Ascending aorta (tissue), 2 donors: ENCODE data around the gene GLRX2. TPM values are rescaled to one million over a fixed set of nuclear protein-coding genes. Genes with fewer than 3 reads are reported as not detected.

Experiments used
- DNase-seq, 2 donors: peaks; one replicate each; pipeline ENCODE4 v3.0.0-alpha.2; 2019; ENCODE audit warnings: low spot score in 2 of 2
- H3K27ac ChIP-seq, 2 donors: fragments of 200-600 bp; sonication (generic); one replicate each; pipeline ENCODE4 v1.5.1; 2016 to 2017; ENCODE audit warnings: mild to moderate bottlenecking in 1 of 2
- H3K27me3 ChIP-seq: fragments of 200-600 bp; sonication (generic); one replicate; pipeline ENCODE4 v1.5.1; 2017
- H3K36me3 ChIP-seq, 2 donors: fragments of 200-600 bp; sonication (generic); one replicate each; pipeline ENCODE4 v1.5.1; 2016
- H3K4me1 ChIP-seq, 2 donors: fragments of 200-600 bp; sonication (generic); one replicate each; pipeline ENCODE4 v1.5.1; 2016 to 2017; ENCODE audit warnings: mild to moderate bottlenecking in 1 of 2
- H3K4me3 ChIP-seq, 2 donors: fragments of 200-600 bp; sonication (generic); one replicate each; pipeline ENCODE4 v1.5.1; 2016 to 2017; ENCODE audit warnings: mild to moderate bottlenecking in 1 of 2
- H3K9me3 ChIP-seq, 2 donors: fragments of 200-600 bp; sonication (generic); one replicate each; pipeline ENCODE4 v1.5.1; 2016
- CTCF ChIP-seq, 3 experiments: fragments of 200-600 bp in 2 of 3; fragments of 450-650 bp in 1 of 3; sonication (generic) in 2 of 3; IDR thresholded peaks; one replicate each; pipeline ENCODE4 v1.5.1; 2016 to 2019; ENCODE audit warnings: antibody characterized with exemption in 3 of 3, mild to moderate bottlenecking in 1 of 3, moderate library complexity in 1 of 3
- intact Hi-C: fragments of 100-400 bp; cut with DNase I; formaldehyde crosslinking; loops from one replicate; pipeline ENCODE4 v1.15.1; 2023
- total RNA-seq: library from RNA; depleted of rRNA; stranded (reverse); fragments of >200 nt; gene quantifications from one replicate; pipeline ENCODE4 v1.1.0, GENCODE V29; 2016

GLRX2 gene
- 2.8 TPM for total RNA-seq

- Histone ChIP-seq H3K4me1 (peaks cover 2 to 19% of the 10 kb centered on the region in 2 donors), H3K4me3 (peak within 1 kb of the TSS; percentile 93 to 98), H3K9me3 (no peaks in the 10 kb centered on the region), H3K27me3 (no peaks in the 10 kb centered on the region), H3K36me3 (peaks cover 1 to 5% of the 10 kb centered on the region in 2 donors), H3K27ac (peak within 1 kb of the TSS; percentile 94 to 97)
- TF ChIP-seq CTCF (IDR thresholded peaks at IDR 0.05) = no peak
- intact Hi-C loops = loop anchor here (1.0 kb wide), 3 partner anchors 17 to 297 kb away; partner anchors contain the start of genes CDC73, RO60 and UCHL5
- DNase-seq = peak; percentile 39 to 92
Measured at GRCh38 chr1:193104907-193105820, at the start of gene GLRX2. Gene GLRX2 (minus strand): TSS chr1:193105414. CDS start chr1:193105382, 32 bp downstream.

GRCh38 chr1:193144999-193145398 lies 39.8 kb upstream of the GLRX2 start:
- no peak for DNase-seq
- no peak overlapping the region for H3K4me3 ChIP-seq
- intact Hi-C loops = no loop called here
- H3K27me3 ChIP-seq = no peaks in the 10 kb centered on the region
- H3K4me1 ChIP-seq = peaks cover 0 to 2% of the 10 kb centered on the region in 2 donors
- H3K9me3 ChIP-seq = no peaks in the 10 kb centered on the region
- no peak for TF ChIP-seq CTCF (IDR thresholded peaks at IDR 0.05)
- no peak overlapping the region for H3K27ac ChIP-seq
- peaks cover 26 to 52% of the 10 kb centered on the region in 2 donors for H3K36me3 ChIP-seq

GRCh38 chr1:193144361-193144938 lies 39.2 kb upstream of the GLRX2 start:
- intact Hi-C loops = no loop called here

GRCh38 chr1:193143285-193143684 lies 38.1 kb upstream of the GLRX2 start:
- Histone ChIP-seq H3K4me3 (no peak overlapping the region), H3K27me3 (no peaks in the 10 kb centered on the region), H3K36me3 (peaks cover 22 to 53% of the 10 kb centered on the region in 2 donors), H3K9me3 (no peaks in the 10 kb centered on the region), H3K27ac (no peak overlapping the region), H3K4me1 (peaks cover 0 to 2% of the 10 kb centered on the region in 2 donors)
- no peak for DNase-seq
- peak in 1 of 3 experiments; percentile 48 for TF ChIP-seq CTCF (IDR thresholded peaks at IDR 0.05)
- intact Hi-C loops = no loop called here

More at GRCh38 chr1:193144361-193144938, 39.2 kb upstream of the GLRX2 start:
- H3K27me3 ChIP-seq = no peaks in the 10 kb centered on the region
- TF ChIP-seq CTCF (IDR thresholded peaks at IDR 0.05) = no peak
- no peak overlapping the region for H3K4me3 ChIP-seq
- H3K27ac ChIP-seq = no peak overlapping the region
- H3K4me1 ChIP-seq = peaks cover 0 to 2% of the 10 kb centered on the region in 2 donors
- H3K9me3 ChIP-seq = no peaks in the 10 kb centered on the region
- peaks cover 27 to 53% of the 10 kb centered on the region in 2 donors for H3K36me3 ChIP-seq
- no peak for DNase-seq

- no peak overlapping the region for H3K4me3 ChIP-seq
- no peak for TF ChIP-seq CTCF (IDR thresholded peaks at IDR 0.05)
- peaks cover 15 to 52% of the 10 kb centered on the region in 2 donors for H3K36me3 ChIP-seq
- H3K27me3 ChIP-seq = no peaks in the 10 kb centered on the region
- no peak overlapping the region for H3K27ac ChIP-seq
- intact Hi-C loops = no loop called here
- peaks cover 0 to 2% of the 10 kb centered on the region in 2 donors for H3K4me1 ChIP-seq
- DNase-seq = no peak
- H3K9me3 ChIP-seq = no peaks in the 10 kb centered on the region
Measured at GRCh38 chr1:193142409-193142808, 37.2 kb upstream of the GLRX2 start.
